K562 treated with DMSO at 1 percent for 48 hours (cell line): Measurements from ENCODE around the gene TAAR6. TPM values are rescaled to one million over a fixed set of nuclear protein-coding genes. Genes with fewer than 3 reads are reported as not detected.

ENCODE experiments used
- total RNA-seq: library from RNA; unstranded; fragments of 300-600 nt; gene quantifications from 2 replicates; pipeline ENCODE4 v1.2.3, GENCODE V29; 2022; ENCODE audit warnings: low replicate concordance; ENCODE audit errors: extremely low read depth

Gene TAAR6
- not detected in 2 replicates for total RNA-seq

GRCh38 chr6:132570221-132570777 lies at the start of gene TAAR6:
Gene TAAR6 (plus strand): TSS chr6:132570322. CDS start chr6:132570322, 0 bp downstream.

GRCh38 chr6:132537977-132538376 lies 32.1 kb upstream of the TAAR6 start, which contains the start of gene TAAR9:
Gene TAAR9 (plus strand): TSS chr6:132538277. CDS start chr6:132538290, 13 bp downstream.

GRCh38 chr6:132552372-132552771 lies 17.8 kb upstream of the TAAR6 start, which contains the start of gene TAAR8:
Gene TAAR8 (plus strand): TSS chr6:132552672. CDS start chr6:132552693, 21 bp downstream.

GRCh38 chr6:132589454-132589853 lies 19.3 kb downstream of the TAAR6 start, which contains the start of gene TAAR5:
Gene TAAR5 (minus strand): TSS chr6:132589741. CDS start chr6:132589686, 55 bp downstream.

Other genes with a start within 250 kb of the TAAR6 start
- gene MOXD1, start 168.8 kb upstream of the TAAR6 start, total RNA-seq = not detected in 2 replicates
- gene STX7, start 57.2 kb upstream of the TAAR6 start, total RNA-seq = not detected in 2 replicates
- gene TAAR9, start 32.0 kb upstream of the TAAR6 start, total RNA-seq = not detected in 2 replicates
- not detected in 2 replicates for gene TAAR8, start 17.6 kb upstream of the TAAR6 start, total RNA-seq
- not detected in 2 replicates for gene TAAR5, start 19.4 kb downstream of the TAAR6 start, total RNA-seq
- not detected in 2 replicates for gene TAAR2, start 54.0 kb downstream of the TAAR6 start, total RNA-seq
- gene TAAR1, start 88.9 kb downstream of the TAAR6 start, total RNA-seq = not detected in 2 replicates
- not detected in 2 replicates for gene VNN1, start 143.7 kb downstream of the TAAR6 start, total RNA-seq
- not detected in 2 replicates for gene VNN2, start 187.6 kb downstream of the TAAR6 start, total RNA-seq
- gene SLC18B1, start 228.3 kb downstream of the TAAR6 start, total RNA-seq = not detected in 2 replicates
- gene RPS12, start 244.2 kb downstream of the TAAR6 start, total RNA-seq = 2,716 and 4,038 TPM in 2 replicates